Limb (tissue), 2 donors: Measurements from ENCODE around the gene CYBC1.
"Not testable (repeated sequence)": the region's sequence is repeated elsewhere in the genome, so short reads cannot be mapped to it uniquely, and the experiment has no call there.

Experiments used
- DNase-seq, 2 donors: peaks; one replicate each; pipeline ENCODE4 v3.0.0-alpha.2; 2016; ENCODE audit errors: extremely low spot score in 2 of 2

Gene CYBC1

GRCh38 chr17:82435601-82436583 lies 14.7 kb downstream of the CYBC1 start:
- peak in 1 of 2 donors; percentile 16 for DNase-seq

- DNase-seq, result peak in 1 of 2 donors; percentile 21
Observed at GRCh38 chr17:82435103-82435502, 15.4 kb downstream of the CYBC1 start.

- DNase-seq, result no peak
Observed at GRCh38 chr17:82434216-82434565, 16.4 kb downstream of the CYBC1 start.

- peak in 1 of 2 donors; percentile 23 for DNase-seq
Observed at GRCh38 chr17:82433560-82434215, 16.9 kb downstream of the CYBC1 start.

GRCh38 chr17:82432017-82432416 lies 18.5 kb downstream of the CYBC1 start:
- DNase-seq, result peak in 1 of 2 donors; percentile 20

GRCh38 chr17:82429824-82430223 lies 20.7 kb downstream of the CYBC1 start:
- no peak for DNase-seq

GRCh38 chr17:82428546-82428945 lies 22.0 kb downstream of the CYBC1 start:
- no peak for DNase-seq

GRCh38 chr17:82424863-82425159 lies 25.7 kb downstream of the CYBC1 start:
- no peak for DNase-seq

- DNase-seq, result no peak
Observed at GRCh38 chr17:82424001-82424862, 26.3 kb downstream of the CYBC1 start.

GRCh38 chr17:82419540-82419939 lies 31.0 kb downstream of the CYBC1 start:
- DNase-seq, result no peak

GRCh38 chr17:82418001-82418986 lies 32.3 kb downstream of the CYBC1 start, which contains the start of the genes HEXD and OGFOD3:
HEXD (plus strand) TSS chr17:82418347; CDS start chr17:82419800, 1,453 bp downstream.
OGFOD3 (minus strand) TSS chr17:82418586; CDS start chr17:82418485, 101 bp downstream.
- DNase-seq, result peak; percentile 85 to 95

- DNase-seq, result no peak
Observed at GRCh38 chr17:82416771-82417170, 33.8 kb downstream of the CYBC1 start.

- no peak for DNase-seq
Observed at GRCh38 chr17:82416264-82416663, 34.3 kb downstream of the CYBC1 start.

- no peak for DNase-seq
Observed at GRCh38 chr17:82415786-82416185, 34.8 kb downstream of the CYBC1 start.

GRCh38 chr17:82415336-82415735 lies 35.2 kb downstream of the CYBC1 start:
- DNase-seq, result no peak

- peak; percentile 61 to 83 for DNase-seq
Observed at GRCh38 chr17:82414548-82415281, 35.8 kb downstream of the CYBC1 start.

GRCh38 chr17:82412535-82413520 lies 37.7 kb downstream of the CYBC1 start:
- no peak for DNase-seq

GRCh38 chr17:82412081-82412480 lies 38.5 kb downstream of the CYBC1 start:
- DNase-seq, result not testable (repeated sequence)
